Thoracic aorta (tissue), 2 donors: ENCODE data around the gene CCDC183. TPM values are rescaled to one million over a fixed set of nuclear protein-coding genes. Genes with fewer than 3 reads are reported as not detected.

ENCODE experiments used
- ATAC-seq: fragments of 150-250 bp; one replicate; pipeline ENCODE4 v1.8.0; 2017; ENCODE audit warnings: low read depth; ENCODE audit not compliant: insufficient number of reproducible peaks, low FRiP score
- DNase-seq: peaks from one replicate; pipeline ENCODE4 v3.0.0-alpha.2; 2020; ENCODE audit warnings: low spot score
- H3K27ac ChIP-seq, 2 donors: fragments of 200-600 bp; sonication (generic); 1 replicate in 1 of 2; 2 replicates in 1 of 2; pipeline ENCODE4 v1.5.1; 2016; ENCODE audit warnings: mild to moderate bottlenecking in 2 of 2, moderate library complexity in 2 of 2
- H3K27me3 ChIP-seq: fragments of 200-600 bp; sonication (generic); replicated peaks from 2 replicates; pipeline ENCODE4 v1.6.0; 2016; ENCODE audit warnings: mild to moderate bottlenecking; ENCODE audit not compliant: insufficient read depth
- H3K36me3 ChIP-seq: fragments of 200-600 bp; sonication (generic); one replicate; pipeline ENCODE4 v1.5.1; 2016
- H3K4me1 ChIP-seq, 2 donors: fragments of 200-600 bp; sonication (generic); 1 replicate in 1 of 2; 2 replicates in 1 of 2; pipeline versions ENCODE4 v1.5.1 to v1.6.0; 2016; ENCODE audit warnings: low read depth in 2 of 2, mild to moderate bottlenecking in 1 of 2; ENCODE audit not compliant: control insufficient read depth in 1 of 2
- H3K4me3 ChIP-seq: fragments of 200-600 bp; sonication (generic); 2 replicates; pipeline ENCODE4 v1.5.1; 2016; ENCODE audit warnings: mild to moderate bottlenecking
- H3K9me3 ChIP-seq: fragments of 200-600 bp; sonication (generic); 2 replicates; pipeline ENCODE4 v1.5.1; 2016
- total RNA-seq, 2 donors: library from RNA; depleted of rRNA; stranded (reverse); fragments of >200 nt; gene quantifications; one replicate each; pipeline versions ENCODE4 v1.1.0 to v1.2.3, GENCODE V29; 2016
- TF ChIP-seq, protein P1 (sequence below): fragments of 200-600 bp; sonication (generic); IDR thresholded peaks from one replicate; pipeline ENCODE4 v1.5.1; 2019; ENCODE audit warnings: antibody characterized with exemption

The CCDC183 gene
- total RNA-seq, 2 donors from 2014 or later: 0.68 to 0.71 TPM

DNA sequence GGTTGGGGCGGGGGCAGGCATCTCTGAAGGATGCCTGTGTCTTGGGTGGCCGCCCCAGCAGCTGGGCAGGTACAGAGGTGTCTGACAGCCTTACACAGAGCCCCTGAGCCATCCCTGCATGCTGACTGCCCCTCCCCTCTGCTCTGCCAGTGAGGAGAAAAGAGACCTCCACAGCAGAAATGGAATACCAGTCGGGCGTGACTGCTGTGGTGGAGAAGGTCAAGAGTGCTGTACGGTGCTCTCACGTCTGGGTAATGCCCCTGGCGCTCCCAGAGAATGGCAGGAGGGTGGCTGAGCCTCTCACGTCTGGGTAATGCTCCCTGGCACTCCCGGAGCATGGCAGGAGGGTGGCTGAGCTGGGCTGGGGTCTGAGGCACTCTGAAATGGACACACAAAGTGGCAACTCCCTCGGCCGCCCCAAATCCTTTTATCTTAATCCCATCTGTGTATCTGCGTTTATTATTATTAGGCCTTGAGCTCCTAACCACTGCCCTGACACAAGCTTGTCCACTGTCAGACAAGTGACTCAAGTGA is 9.1 kb downstream of the CCDC183 start:
- Histone ChIP-seq H3K4me3 (no peak overlapping the region), H3K27me3 (peaks cover 7% of the 10 kb centered on the region), H3K4me1 (peaks cover 30 to 36% of the 10 kb centered on the region in 2 donors), H3K36me3 (no peaks in the 10 kb centered on the region), H3K9me3 (no peaks in the 10 kb centered on the region), H3K27ac (no peak overlapping the region)
- no peak for ATAC-seq
- TF ChIP-seq, protein P1, sequence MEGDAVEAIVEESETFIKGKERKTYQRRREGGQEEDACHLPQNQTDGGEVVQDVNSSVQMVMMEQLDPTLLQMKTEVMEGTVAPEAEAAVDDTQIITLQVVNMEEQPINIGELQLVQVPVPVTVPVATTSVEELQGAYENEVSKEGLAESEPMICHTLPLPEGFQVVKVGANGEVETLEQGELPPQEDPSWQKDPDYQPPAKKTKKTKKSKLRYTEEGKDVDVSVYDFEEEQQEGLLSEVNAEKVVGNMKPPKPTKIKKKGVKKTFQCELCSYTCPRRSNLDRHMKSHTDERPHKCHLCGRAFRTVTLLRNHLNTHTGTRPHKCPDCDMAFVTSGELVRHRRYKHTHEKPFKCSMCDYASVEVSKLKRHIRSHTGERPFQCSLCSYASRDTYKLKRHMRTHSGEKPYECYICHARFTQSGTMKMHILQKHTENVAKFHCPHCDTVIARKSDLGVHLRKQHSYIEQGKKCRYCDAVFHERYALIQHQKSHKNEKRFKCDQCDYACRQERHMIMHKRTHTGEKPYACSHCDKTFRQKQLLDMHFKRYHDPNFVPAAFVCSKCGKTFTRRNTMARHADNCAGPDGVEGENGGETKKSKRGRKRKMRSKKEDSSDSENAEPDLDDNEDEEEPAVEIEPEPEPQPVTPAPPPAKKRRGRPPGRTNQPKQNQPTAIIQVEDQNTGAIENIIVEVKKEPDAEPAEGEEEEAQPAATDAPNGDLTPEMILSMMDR: no peak
- no peak for DNase-seq

DNA sequence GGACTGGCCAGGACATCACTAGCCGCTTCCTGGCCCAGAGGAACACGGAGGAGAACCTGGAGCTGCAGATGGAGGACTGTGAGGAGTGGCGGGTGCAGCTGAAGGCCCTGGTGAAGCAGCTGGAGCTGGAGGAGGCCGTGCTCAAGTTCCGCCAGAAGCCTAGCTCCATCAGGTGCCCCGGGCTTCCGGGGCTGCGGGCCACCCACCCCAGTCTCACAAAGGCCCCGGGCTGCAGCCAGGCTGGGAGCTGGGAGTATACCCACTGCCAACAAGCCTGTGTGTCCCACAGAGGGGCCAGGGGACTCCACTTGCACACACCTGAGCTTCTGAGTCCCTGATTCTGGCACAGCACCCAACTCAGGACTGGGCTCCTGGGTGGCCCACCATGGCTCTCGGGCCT is 9.9 kb downstream of the CCDC183 start:
- Histone ChIP-seq H3K4me3 (no peak overlapping the region), H3K27me3 (no peaks in the 10 kb centered on the region), H3K4me1 (peaks cover 24 to 36% of the 10 kb centered on the region in 2 donors), H3K27ac (no peak overlapping the region), H3K36me3 (no peaks in the 10 kb centered on the region), H3K9me3 (no peaks in the 10 kb centered on the region)
- TF ChIP-seq, protein P1: no peak
- DNase-seq: no peak
- no peak for ATAC-seq

DNA sequence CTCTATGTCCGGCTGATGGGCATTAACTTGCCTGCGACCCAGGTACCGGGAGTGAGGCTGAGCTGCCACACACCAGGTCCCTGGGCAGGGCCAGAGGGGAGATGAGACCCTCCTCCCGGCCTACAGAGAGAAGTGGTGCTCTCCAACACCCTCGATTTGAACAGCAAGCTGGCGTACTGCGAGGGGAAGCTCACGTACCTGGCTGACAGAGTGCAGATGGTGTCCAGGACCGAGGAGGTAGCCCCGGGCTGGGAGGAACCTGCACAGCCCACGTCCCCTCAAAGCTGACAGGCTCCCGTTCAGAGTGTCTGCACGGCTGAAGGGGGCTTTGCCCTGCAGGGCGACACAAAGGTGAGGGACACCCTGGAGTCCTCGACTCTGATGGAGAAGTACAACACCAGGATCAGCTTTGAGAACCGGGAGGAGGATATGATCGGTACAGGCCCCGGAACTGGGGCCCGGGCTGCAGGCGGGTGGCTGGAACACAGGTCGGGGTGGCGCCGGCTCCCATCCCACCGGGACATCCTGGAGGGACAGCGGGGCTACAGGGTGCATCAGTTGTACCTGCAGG is 10.6 kb downstream of the CCDC183 start:
- no peaks in the 10 kb centered on the region for H3K27me3 ChIP-seq
- H3K27ac ChIP-seq: peak overlapping the region in 1 of 2 donors; percentile 63
- no peaks in the 10 kb centered on the region for H3K9me3 ChIP-seq
- no peak for ATAC-seq
- H3K4me3 ChIP-seq: peak overlapping the region; percentile 99
- H3K4me1 ChIP-seq: peaks cover 24 to 36% of the 10 kb centered on the region in 2 donors
- no peak for DNase-seq
- TF ChIP-seq, protein P1: no peak
- H3K36me3 ChIP-seq: no peaks in the 10 kb centered on the region

DNA sequence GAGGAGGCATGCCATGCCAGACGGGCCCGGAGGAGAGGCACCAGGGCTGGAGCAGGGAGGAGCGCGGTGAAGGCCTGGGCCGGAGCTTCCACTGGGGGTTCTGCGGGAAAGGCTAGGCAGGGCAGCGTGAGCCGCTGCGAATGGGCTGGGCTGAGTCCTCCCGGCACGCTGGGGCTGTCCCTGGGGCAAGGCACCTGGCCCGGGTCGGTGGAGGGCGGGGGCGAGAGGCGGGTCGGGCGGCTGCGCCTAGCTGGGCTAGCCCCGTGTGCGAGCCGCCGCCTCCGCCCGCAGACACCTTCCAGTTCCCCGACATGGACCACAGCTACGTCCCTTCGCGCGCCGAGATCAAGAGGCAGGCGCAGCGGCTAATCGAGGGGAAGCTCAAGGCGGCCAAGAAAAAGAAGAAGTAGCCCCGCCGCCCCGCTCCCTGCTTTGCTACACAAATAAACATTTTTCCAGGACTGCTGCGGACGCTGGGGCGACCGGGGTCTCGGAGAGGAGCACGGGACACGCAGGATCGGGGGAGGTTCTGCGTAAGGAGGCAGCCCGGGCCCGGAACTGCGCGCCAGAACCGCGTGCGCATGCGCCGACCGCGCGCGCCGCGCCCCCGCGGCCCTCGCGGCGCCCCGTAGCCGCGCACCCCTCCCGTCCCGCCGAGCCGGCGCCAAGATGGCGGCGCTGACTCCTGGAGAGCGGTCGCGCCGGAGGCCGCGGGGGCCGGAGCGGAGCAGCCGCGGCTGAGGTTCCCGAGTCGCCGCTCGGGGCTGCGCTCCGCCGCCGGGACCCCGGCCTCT is 11.3 kb downstream of the CCDC183 start, which contains the start of gene RABL6:
RABL6 (plus strand) TSS at position 668 of the 794 bp plus-strand sequence. CDS start 249 bp downstream, outside the sequence.
- no peak for DNase-seq
- H3K27ac ChIP-seq: peak within 1 kb of the TSS; percentile 63 to 75
- TF ChIP-seq, protein P1: no peak
- H3K27me3 ChIP-seq: no peaks in the 10 kb centered on the region
- ATAC-seq: peak; percentile 73
- no peaks in the 10 kb centered on the region for H3K9me3 ChIP-seq
- H3K36me3 ChIP-seq: no peaks in the 10 kb centered on the region
- peak within 1 kb of the TSS; percentile 99 for H3K4me3 ChIP-seq
- H3K4me1 ChIP-seq: peaks cover 24 to 36% of the 10 kb centered on the region in 2 donors
